Measurements from ENCODE around the gene TMEM176B. TPM values are rescaled to one million over a fixed set of nuclear protein-coding genes. Genes with fewer than 3 reads are reported as not detected.
"Not testable (repeated sequence)": the region's sequence is repeated elsewhere in the genome, so short reads cannot be mapped to it uniquely, and the experiment has no call there.

The TMEM176B gene
- total and polyA plus RNA-seq, 7 donors, result 2.2 to 15.9 (median 4.4) TPM

GRCh38 chr7:150820578-150821198 is 20.5 kb upstream of the TMEM176B start:
- no peaks in the 10 kb centered on the region for H3K4me1 ChIP-seq
- no peak overlapping the region for H3K4me3 ChIP-seq
- intact Hi-C loops (cut with DNase I), result no loop called here
- WGBS, 3 donors, result 62 to 70% (median 66%) methylated on average over 7 of the region's 7 CpGs
- H3K9me3 ChIP-seq, result peaks cover 4% of the 10 kb centered on the region
- no peak for ATAC-seq
- H3K27me3 ChIP-seq (ENCODE audit: insufficient read depth in 3 of 3, low read length in 2 of 3), result no peaks in the 10 kb centered on the region
- no peaks in the 10 kb centered on the region for H3K36me3 ChIP-seq (ENCODE audit: insufficient read depth in 1 of 2, low read depth in 1 of 2)
- no peak overlapping the region for H3K27ac ChIP-seq
- TF ChIP-seq, protein P1, sequence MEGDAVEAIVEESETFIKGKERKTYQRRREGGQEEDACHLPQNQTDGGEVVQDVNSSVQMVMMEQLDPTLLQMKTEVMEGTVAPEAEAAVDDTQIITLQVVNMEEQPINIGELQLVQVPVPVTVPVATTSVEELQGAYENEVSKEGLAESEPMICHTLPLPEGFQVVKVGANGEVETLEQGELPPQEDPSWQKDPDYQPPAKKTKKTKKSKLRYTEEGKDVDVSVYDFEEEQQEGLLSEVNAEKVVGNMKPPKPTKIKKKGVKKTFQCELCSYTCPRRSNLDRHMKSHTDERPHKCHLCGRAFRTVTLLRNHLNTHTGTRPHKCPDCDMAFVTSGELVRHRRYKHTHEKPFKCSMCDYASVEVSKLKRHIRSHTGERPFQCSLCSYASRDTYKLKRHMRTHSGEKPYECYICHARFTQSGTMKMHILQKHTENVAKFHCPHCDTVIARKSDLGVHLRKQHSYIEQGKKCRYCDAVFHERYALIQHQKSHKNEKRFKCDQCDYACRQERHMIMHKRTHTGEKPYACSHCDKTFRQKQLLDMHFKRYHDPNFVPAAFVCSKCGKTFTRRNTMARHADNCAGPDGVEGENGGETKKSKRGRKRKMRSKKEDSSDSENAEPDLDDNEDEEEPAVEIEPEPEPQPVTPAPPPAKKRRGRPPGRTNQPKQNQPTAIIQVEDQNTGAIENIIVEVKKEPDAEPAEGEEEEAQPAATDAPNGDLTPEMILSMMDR (IDR thresholded peaks at IDR 0.05), result no peak
- DNase-seq, result no peak

DNA sequence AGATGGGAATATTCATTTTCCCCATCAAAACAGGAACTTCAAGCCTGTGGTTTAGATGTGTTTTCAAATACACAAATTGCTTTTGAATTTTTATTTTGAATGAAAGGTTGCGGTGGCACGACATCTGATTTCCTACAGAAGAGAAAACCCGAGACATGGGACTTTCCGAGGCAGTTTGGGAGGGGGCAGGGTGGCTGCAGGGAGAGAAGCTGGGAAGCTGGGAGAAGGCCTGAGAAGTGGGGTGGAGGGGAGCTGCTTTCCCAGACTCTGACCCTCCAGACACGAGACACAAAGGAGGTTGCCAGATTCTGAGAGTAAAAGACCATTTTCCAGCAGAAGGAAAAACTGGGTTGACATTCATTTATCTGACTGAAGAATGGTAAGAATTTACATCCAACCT is 20.0 kb upstream of the TMEM176B start:
- Histone ChIP-seq H3K27ac (no peak overlapping the region), H3K36me3 (ENCODE audit: insufficient read depth in 1 of 2, low read depth in 1 of 2) (no peaks in the 10 kb centered on the region), H3K4me3 (no peak overlapping the region), H3K4me1 (no peaks in the 10 kb centered on the region), H3K27me3 (ENCODE audit: insufficient read depth in 3 of 3, low read length in 2 of 3) (no peaks in the 10 kb centered on the region), H3K9me3 (peaks cover 4% of the 10 kb centered on the region)
- 42 to 50% (median 44%) methylated on average over 5 of the region's 5 CpGs for WGBS, 3 donors
- DNase-seq (no peak), ATAC-seq (no peak)
- intact Hi-C loops (cut with DNase I), result no loop called here
- TF ChIP-seq, protein P1 (IDR thresholded peaks at IDR 0.05), result no peak

GRCh38 chr7:150818971-150819370 is 18.8 kb upstream of the TMEM176B start:
- Histone ChIP-seq H3K9me3 (peaks cover 4% of the 10 kb centered on the region), H3K4me3 (no peak overlapping the region), H3K36me3 (ENCODE audit: insufficient read depth in 1 of 2, low read depth in 1 of 2) (no peaks in the 10 kb centered on the region), H3K27me3 (ENCODE audit: insufficient read depth in 3 of 3, low read length in 2 of 3) (no peaks in the 10 kb centered on the region), H3K27ac (no peak overlapping the region), H3K4me1 (no peaks in the 10 kb centered on the region)
- TF ChIP-seq, protein P1 (IDR thresholded peaks at IDR 0.05), result no peak
- DNase-seq (no peak), ATAC-seq (no peak)
- intact Hi-C loops (cut with DNase I), result no loop called here
- 86 to 94% (median 91%) methylated on average over 2 of the region's 2 CpGs for WGBS, 3 donors

DNA sequence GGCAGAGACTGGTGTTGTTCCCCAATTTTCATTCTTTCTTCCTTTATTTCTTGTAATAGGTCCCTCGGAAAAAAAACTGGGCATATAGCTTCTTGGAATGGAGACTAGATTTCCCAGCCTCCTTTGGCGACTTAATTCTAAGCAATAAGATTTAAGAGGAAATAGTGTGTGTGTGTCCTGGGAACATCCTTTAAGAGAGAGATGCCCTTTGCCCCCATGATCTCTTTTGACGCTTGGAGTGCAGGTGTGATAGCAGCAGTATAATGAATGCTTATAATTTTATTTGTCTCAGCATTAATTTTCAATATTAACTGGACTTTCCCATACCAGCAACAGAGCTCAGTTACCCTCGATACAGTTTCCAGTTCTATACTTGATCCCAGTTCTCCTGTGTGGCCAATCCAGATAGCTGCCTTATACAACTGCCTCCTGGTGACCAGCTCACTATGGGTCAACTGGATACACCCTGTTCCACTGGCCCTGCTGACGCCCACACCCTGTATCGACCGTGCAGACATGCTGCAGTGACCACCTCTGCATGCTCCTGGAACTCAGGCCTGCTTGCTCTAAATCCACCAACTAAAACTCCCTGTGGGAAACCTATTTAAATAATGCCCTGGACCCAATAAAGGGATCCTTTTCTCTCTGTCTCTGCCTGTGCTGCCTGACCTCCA is 14.3 kb upstream of the TMEM176B start:
- no peak for ATAC-seq
- WGBS, 3 donors, result 69 to 74% (median 73%) methylated on average over 7 of the region's 7 CpGs
- H3K27me3 ChIP-seq (ENCODE audit: insufficient read depth in 3 of 3, low read length in 2 of 3), result no peaks in the 10 kb centered on the region
- intact Hi-C loops (cut with DNase I), result no loop called here
- H3K4me1 ChIP-seq, result no peaks in the 10 kb centered on the region
- H3K36me3 ChIP-seq (ENCODE audit: insufficient read depth in 1 of 2, low read depth in 1 of 2), result no peaks in the 10 kb centered on the region
- H3K27ac ChIP-seq, result no peak overlapping the region
- peaks cover 4% of the 10 kb centered on the region for H3K9me3 ChIP-seq
- DNase-seq, result no peak
- TF ChIP-seq, protein P1 (IDR thresholded peaks at IDR 0.05), result no peak
- H3K4me3 ChIP-seq, result no peak overlapping the region

- H3K27ac ChIP-seq; DNase-seq; ATAC-seq; H3K9me3 ChIP-seq; H3K27me3 ChIP-seq (ENCODE audit: insufficient read depth in 3 of 3, low read length in 2 of 3); H3K36me3 ChIP-seq (ENCODE audit: insufficient read depth in 1 of 2, low read depth in 1 of 2); H3K4me3 ChIP-seq; intact Hi-C loops (cut with DNase I); H3K4me1 ChIP-seq: not testable (repeated sequence)
- 65 to 76% (median 74%) methylated on average over 13 of the region's 13 CpGs for WGBS, 3 donors
Observed at GRCh38 chr7:150807616-150808438, 7.7 kb upstream of the TMEM176B start.

Data from psoas muscle (tissue), 8 donors.